Activated B cell treated with CpG ODN at 0.5 μM for 24 hours (primary cell): Measurements from ENCODE around the gene MRPL34. TPM values are rescaled to one million over a fixed set of nuclear protein-coding genes. Genes with fewer than 3 reads are reported as not detected.

Source experiments
- ATAC-seq: fragments of 200-7000 bp; cut with Tn5 transposase; one replicate; pipeline ENCODE4 v1.10.0; 2021; ENCODE audit warnings: low read depth, mild to moderate bottlenecking, moderate library complexity
- CTCF ChIA-PET: fragments of 350-600 bp; sonication (Branson Sonifier 250); formaldehyde crosslinking; loops from one replicate; lab custom pipeline; 2021; ENCODE audit warnings: antibody characterized with exemption; lab: Charles Lee
- POLR2A ChIA-PET: fragments of 350-600 bp; sonication (Branson Sonifier 250); formaldehyde crosslinking; loops from one replicate; lab custom pipeline; 2021; ENCODE audit warnings: antibody characterized with exemption; lab: Charles Lee
- DNase-seq: peaks from one replicate; pipeline ENCODE4 v3.0.0; 2022
- H3K27ac Mint-ChIP-seq: one replicate; pipeline ENCODE4 v1.8.0; 2020; ENCODE audit warnings: mixed read lengths
- H3K27me3 Mint-ChIP-seq: one replicate; pipeline ENCODE4 v1.8.0; 2021; ENCODE audit warnings: mixed read lengths
- H3K36me3 Mint-ChIP-seq: one replicate; pipeline ENCODE4 v1.8.0; 2021; ENCODE audit warnings: low read depth, mixed read lengths
- H3K4me1 Mint-ChIP-seq: one replicate; pipeline ENCODE4 v1.8.0; 2021; ENCODE audit warnings: mixed read lengths
- H3K4me3 Mint-ChIP-seq: one replicate; pipeline ENCODE4 v1.8.0; 2020; ENCODE audit warnings: mild to moderate bottlenecking, mixed read lengths
- H3K9me3 Mint-ChIP-seq: one replicate; pipeline ENCODE4 v1.8.0; 2020; ENCODE audit warnings: mixed read lengths
- intact Hi-C: fragments of 100-400 bp; cut with micrococcal nuclease; formaldehyde crosslinking; loops from one replicate; pipeline ENCODE4 v1.15.1; 2024
- total RNA-seq: library from RNA; stranded (reverse); gene quantifications from 2 replicates; pipeline ENCODE4 v1.2.3, GENCODE V29; 2022
- TF ChIP-seq, protein P1 (sequence below): fragments of 200-600 bp; IDR thresholded peaks from one replicate; pipeline ENCODE4 v1.8.0; 2022; ENCODE audit warnings: antibody characterized with exemption, mild to moderate bottlenecking

Gene MRPL34
- total RNA-seq, 1 donor from 2014 or later = 38.2 TPM

DNA sequence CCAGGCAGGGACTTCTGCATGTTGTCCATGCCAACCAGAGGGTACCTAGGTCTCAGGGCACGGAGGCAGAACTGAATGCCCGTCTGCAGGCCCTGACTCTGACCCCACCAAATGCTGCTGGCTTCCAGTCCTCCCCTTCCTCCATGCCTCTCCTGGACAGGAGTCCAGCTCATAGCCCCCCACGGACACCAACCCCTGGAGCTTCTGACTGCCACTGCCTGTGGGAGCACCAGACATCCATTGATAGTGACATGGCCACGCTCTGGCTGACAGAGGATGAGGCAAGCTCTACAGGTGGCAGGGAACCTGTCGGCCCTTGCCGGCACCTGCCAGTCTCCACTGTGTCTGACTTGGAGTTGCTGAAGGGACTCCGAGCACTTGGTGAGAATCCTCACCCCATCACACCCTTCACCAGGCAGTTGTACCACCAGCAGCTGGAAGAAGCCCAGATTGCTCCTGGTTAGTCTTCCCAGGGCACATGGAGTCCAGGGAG lies 22.1 kb upstream of the MRPL34 start:
- DNase-seq (no peak), ATAC-seq (no peak)
- POLR2A ChIA-PET = interaction anchor here (0.6 to 4.5 kb wide), 3 partner anchors 8 to 571 kb away, joined by 3 to 40 read pairs (median 3); partner anchors contain the start of gene BABAM1
- intact Hi-C loops = loop anchor here (2.0 kb wide), 1 partner anchor 209 kb away; the partner anchor contains the start of genes HAUS8 and MYO9B
- CTCF ChIA-PET = interaction anchor here (0.8 to 2.3 kb wide), 12 partner anchors 18 to 569 kb away, joined by 3 to 8 read pairs (median 4); no protein-coding TSS in a partner anchor
- H3K9me3 Mint-ChIP-seq = no peaks in the 10 kb centered on the region
- H3K4me1 Mint-ChIP-seq = peaks cover 12% of the 10 kb centered on the region
- no peak overlapping the region for H3K4me3 Mint-ChIP-seq
- TF ChIP-seq, protein P1, sequence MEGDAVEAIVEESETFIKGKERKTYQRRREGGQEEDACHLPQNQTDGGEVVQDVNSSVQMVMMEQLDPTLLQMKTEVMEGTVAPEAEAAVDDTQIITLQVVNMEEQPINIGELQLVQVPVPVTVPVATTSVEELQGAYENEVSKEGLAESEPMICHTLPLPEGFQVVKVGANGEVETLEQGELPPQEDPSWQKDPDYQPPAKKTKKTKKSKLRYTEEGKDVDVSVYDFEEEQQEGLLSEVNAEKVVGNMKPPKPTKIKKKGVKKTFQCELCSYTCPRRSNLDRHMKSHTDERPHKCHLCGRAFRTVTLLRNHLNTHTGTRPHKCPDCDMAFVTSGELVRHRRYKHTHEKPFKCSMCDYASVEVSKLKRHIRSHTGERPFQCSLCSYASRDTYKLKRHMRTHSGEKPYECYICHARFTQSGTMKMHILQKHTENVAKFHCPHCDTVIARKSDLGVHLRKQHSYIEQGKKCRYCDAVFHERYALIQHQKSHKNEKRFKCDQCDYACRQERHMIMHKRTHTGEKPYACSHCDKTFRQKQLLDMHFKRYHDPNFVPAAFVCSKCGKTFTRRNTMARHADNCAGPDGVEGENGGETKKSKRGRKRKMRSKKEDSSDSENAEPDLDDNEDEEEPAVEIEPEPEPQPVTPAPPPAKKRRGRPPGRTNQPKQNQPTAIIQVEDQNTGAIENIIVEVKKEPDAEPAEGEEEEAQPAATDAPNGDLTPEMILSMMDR = no peak
- no peak overlapping the region for H3K27ac Mint-ChIP-seq
- peaks cover 2% of the 10 kb centered on the region for H3K27me3 Mint-ChIP-seq
- H3K36me3 Mint-ChIP-seq = peaks cover 3% of the 10 kb centered on the region

DNA sequence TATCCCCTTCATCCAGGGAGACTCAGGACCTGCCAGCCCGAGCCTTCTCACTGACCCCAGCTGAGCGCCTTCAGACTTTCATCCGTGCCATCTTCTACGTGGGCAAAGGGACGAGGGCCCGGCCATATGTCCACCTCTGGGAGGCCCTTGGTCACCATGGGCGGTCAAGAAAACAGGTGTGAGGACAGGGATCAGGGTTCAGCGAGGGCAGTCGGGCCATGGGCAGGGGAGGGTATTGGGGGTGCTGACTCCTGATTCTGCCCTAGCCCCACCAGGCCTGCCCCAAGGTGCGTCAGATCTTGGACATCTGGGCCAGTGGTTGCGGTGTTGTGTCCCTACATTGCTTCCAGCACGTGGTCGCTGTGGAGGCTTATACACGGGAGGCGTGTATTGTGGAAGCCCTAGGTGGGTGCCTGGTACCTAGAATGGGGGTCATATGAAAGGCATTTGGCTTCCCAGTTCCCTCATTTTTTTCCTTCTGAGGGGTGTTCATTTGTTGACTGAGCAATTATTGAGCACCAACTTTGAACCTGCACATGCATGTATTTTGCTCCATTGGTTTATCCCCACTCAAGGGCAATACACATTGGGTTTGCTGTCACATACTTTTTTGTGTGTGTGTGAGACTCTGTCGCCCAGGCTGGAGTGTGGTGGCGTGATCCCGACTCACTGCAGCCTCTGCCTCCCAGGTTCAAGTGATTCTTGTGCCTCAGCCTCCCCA lies 20.1 kb upstream of the MRPL34 start:
- DNase-seq = no peak
- H3K4me1 Mint-ChIP-seq = peaks cover 17% of the 10 kb centered on the region
- intact Hi-C loops = no loop called here
- peaks cover 2% of the 10 kb centered on the region for H3K27me3 Mint-ChIP-seq
- POLR2A ChIA-PET = interaction anchor here (0.9 to 1.5 kb wide), 2 partner anchors 18 to 19 kb away, joined by 3 read pairs; partner anchors contain the start of genes ABHD8 and BABAM1
- H3K4me3 Mint-ChIP-seq = no peak overlapping the region
- H3K27ac Mint-ChIP-seq = no peak overlapping the region
- H3K9me3 Mint-ChIP-seq = no peaks in the 10 kb centered on the region
- TF ChIP-seq, protein P1 = no peak
- CTCF ChIA-PET = no interaction called here
- ATAC-seq = no peak
- H3K36me3 Mint-ChIP-seq = no peaks in the 10 kb centered on the region

DNA sequence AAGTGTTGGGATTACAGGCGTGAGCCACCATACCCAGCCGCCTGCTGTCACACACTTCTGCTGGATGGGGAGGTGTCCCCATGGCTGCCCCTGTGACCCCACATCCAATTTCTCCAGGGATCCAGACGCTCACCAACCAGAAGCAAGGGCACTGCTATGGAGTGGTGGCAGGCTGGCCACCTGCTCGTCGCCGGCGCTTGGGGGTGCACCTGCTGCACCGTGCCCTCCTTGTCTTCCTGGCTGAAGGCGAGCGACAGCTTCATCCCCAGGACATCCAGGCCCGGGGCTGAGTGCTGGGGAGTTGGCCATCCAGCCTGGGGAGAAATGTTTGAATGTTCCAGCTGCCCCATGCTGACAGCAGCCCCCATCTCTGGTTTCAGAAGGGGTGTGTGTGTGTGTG lies 19.4 kb upstream of the MRPL34 start:
- intact Hi-C loops = no loop called here
- no peaks in the 10 kb centered on the region for H3K9me3 Mint-ChIP-seq
- TF ChIP-seq, protein P1 = no peak
- CTCF ChIA-PET = no interaction called here
- no peak overlapping the region for H3K4me3 Mint-ChIP-seq
- no peak overlapping the region for H3K27ac Mint-ChIP-seq
- peaks cover 2% of the 10 kb centered on the region for H3K27me3 Mint-ChIP-seq
- no peak for ATAC-seq
- no peak for DNase-seq
- no peaks in the 10 kb centered on the region for H3K36me3 Mint-ChIP-seq
- H3K4me1 Mint-ChIP-seq = peaks cover 16% of the 10 kb centered on the region
- POLR2A ChIA-PET = interaction anchor here (0.9 to 1.5 kb wide), 2 partner anchors 17 to 19 kb away, joined by 3 read pairs; partner anchors contain the start of genes ABHD8 and BABAM1

DNA sequence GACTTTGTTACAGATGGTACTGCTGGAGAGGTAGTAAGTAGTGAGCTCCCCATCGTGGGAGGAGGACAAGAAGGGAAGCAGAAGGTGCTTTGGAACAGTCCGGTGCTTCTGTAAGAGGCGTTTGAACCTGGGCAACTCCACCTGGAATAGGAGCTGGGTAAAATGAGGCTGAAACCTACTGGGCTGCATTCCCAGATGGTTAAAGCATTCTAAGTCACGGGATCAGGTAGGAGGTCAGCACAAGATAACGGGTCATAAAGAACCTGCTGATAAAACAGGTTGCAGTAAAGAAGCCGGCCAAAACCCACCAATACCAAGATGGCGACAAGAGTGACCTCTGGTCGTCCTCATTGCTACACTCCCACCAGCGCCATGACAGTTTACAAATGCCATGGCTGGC lies 18.9 kb upstream of the MRPL34 start:
- DNase-seq = no peak
- CTCF ChIA-PET = no interaction called here
- no peak for ATAC-seq
- TF ChIP-seq, protein P1 = no peak
- Mint-ChIP-seq H3K27me3 (peaks cover 2% of the 10 kb centered on the region), H3K27ac (no peak overlapping the region), H3K36me3 (no peaks in the 10 kb centered on the region), H3K4me3 (no peak overlapping the region), H3K4me1 (peaks cover 13% of the 10 kb centered on the region), H3K9me3 (no peaks in the 10 kb centered on the region)
- intact Hi-C loops = no loop called here
- POLR2A ChIA-PET = interaction anchor here (1.5 kb wide), 1 partner anchor 20 kb away, joined by 3 read pairs; the partner anchor contains the start of gene BABAM1

DNA sequence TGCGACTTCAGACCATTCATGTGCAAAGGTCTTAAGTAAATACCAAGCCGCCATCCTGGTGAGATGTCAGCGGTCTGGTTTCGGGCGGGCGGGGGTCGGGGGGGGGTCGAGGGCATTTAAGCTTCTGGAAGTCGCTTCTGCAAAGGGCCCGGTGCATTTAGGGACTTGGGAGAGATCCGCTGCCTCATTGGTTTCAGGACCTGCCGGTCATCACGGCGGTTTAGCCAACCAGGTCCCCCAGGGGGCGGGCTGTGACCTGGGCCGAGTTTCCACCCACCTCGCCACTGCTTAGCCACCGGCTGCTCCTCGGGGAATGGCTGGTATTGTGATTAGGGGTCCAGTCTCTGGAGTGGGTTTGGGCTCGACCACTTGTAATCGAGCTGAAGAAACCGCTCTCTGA lies 16.2 kb upstream of the MRPL34 start:
- Mint-ChIP-seq H3K27me3 (peaks cover 2% of the 10 kb centered on the region), H3K4me3 (no peak overlapping the region), H3K36me3 (no peaks in the 10 kb centered on the region), H3K27ac (no peak overlapping the region), H3K4me1 (peaks cover 10% of the 10 kb centered on the region), H3K9me3 (no peaks in the 10 kb centered on the region)
- intact Hi-C loops = no loop called here
- POLR2A ChIA-PET = interaction anchor here (0.6 to 2.7 kb wide), 6 partner anchors 8 to 492 kb away, joined by 3 to 5 read pairs (median 4); partner anchors contain the start of genes ABHD8 and DDA1
- TF ChIP-seq, protein P1 = no peak
- DNase-seq (peak; percentile 40), ATAC-seq (no peak)
- CTCF ChIA-PET = interaction anchor here (0.9 kb wide), 1 partner anchor 10 kb away, joined by 3 read pairs; no protein-coding TSS in a partner anchor
